ENCODE measurements around the gene KLLN.

DNA sequence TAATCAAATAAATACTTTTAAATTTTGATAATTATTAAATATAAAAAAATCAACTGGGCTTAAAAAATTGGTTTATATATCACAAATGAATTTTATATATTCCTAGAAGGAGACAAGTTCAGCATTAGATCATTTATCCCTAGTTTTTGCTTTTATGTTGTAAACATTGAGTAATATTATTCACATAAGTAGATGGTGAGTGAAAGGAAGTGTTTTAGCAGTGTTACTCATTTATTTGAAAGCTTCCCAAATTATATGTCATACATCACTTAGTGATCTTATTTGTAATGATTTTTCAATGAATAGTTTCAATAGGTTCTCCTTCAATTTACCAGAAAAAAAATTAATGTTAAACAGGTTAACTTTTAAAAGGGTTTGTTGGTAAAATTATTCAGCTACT is 15.8 kb downstream of the KLLN start:
- TF ChIP-seq, protein P1, sequence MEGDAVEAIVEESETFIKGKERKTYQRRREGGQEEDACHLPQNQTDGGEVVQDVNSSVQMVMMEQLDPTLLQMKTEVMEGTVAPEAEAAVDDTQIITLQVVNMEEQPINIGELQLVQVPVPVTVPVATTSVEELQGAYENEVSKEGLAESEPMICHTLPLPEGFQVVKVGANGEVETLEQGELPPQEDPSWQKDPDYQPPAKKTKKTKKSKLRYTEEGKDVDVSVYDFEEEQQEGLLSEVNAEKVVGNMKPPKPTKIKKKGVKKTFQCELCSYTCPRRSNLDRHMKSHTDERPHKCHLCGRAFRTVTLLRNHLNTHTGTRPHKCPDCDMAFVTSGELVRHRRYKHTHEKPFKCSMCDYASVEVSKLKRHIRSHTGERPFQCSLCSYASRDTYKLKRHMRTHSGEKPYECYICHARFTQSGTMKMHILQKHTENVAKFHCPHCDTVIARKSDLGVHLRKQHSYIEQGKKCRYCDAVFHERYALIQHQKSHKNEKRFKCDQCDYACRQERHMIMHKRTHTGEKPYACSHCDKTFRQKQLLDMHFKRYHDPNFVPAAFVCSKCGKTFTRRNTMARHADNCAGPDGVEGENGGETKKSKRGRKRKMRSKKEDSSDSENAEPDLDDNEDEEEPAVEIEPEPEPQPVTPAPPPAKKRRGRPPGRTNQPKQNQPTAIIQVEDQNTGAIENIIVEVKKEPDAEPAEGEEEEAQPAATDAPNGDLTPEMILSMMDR (conservative IDR thresholded peaks at IDR 0.05) = no peak
- no peak for TF ChIP-seq EZH2 (IDR thresholded peaks at IDR 0.05; ENCODE audit: low read depth)
